HEK293T (cell line): ENCODE measurements around the gene PLCXD3.

Experiments used
- CTBP1 ChIP-seq: fragments of 450-650 bp; IDR thresholded peaks from 2 replicates; pipeline ENCODE4 v1.6.1; 2016; ENCODE audit warnings: borderline replicate concordance
- ELF4 ChIP-seq: fragments of 450-650 bp; IDR thresholded peaks from 2 replicates; pipeline ENCODE4 v1.6.1; 2017; ENCODE audit warnings: antibody characterized with exemption
- FOXA1 ChIP-seq: fragments of 450-650 bp; IDR thresholded peaks from 2 replicates; pipeline ENCODE4 v1.6.1; 2016; ENCODE audit warnings: mild to moderate bottlenecking
- FOXK2 ChIP-seq: fragments of 450-650 bp; IDR thresholded peaks from 2 replicates; pipeline ENCODE4 v1.6.1; 2016; ENCODE audit warnings: mild to moderate bottlenecking
- HDGF ChIP-seq: fragments of 450-650 bp; IDR thresholded peaks from 2 replicates; pipeline ENCODE4 v1.6.1; 2017; ENCODE audit warnings: antibody characterized with exemption, borderline replicate concordance
- L3MBTL2 ChIP-seq: fragments of 450-650 bp; conservative IDR thresholded peaks from 2 replicates; pipeline ENCODE4 v1.6.1; 2016; ENCODE audit warnings: mild to moderate bottlenecking
- SP1 ChIP-seq: fragments of 450-650 bp; IDR thresholded peaks from 2 replicates; pipeline ENCODE4 v1.6.1; 2017
- SUZ12 ChIP-seq: fragments of 450-650 bp; IDR thresholded peaks from 2 replicates; pipeline ENCODE4 v1.6.1; 2016; ENCODE audit warnings: mild to moderate bottlenecking
- TARDBP ChIP-seq: fragments of 450-650 bp; IDR thresholded peaks from 2 replicates; pipeline ENCODE4 v1.6.1; 2016

DNA sequence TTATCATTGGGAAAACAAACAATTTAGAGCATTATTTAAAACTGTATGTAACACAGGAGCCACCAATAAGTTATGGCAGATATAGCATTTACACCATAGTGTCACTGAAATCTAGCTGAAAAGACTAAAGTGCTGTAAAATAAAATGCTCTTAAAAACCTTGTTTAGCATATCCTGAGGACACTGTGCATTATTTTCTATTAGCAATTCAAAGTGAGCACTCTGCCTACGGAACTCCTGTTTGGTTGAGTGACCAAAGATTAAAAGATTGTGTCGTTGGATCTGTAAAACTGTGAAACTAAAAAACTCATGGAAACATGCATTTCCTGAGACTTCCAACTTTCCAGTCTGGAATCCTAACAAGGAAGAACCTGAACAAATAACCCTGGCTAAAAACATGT lies 201.1 kb downstream of the PLCXD3 start:
- TF ChIP-seq ELF4 (no peak), HDGF (no peak), FOXK2 (no peak), TARDBP (no peak), SP1 (no peak), SUZ12 (no peak), L3MBTL2 (no peak), FOXA1 (no peak), CTBP1 (no peak)
